ENCODE results near the gene REG3A. TPM values are rescaled to one million over a fixed set of nuclear protein-coding genes. Genes with fewer than 3 reads are reported as not detected.

The REG3A gene
- total RNA-seq, 1 experiment from 2014 or later: not detected

GRCh38 chr2:79120194-79120713, 39.3 kb downstream of the REG3A start, which contains the start of gene REG1A:
REG1A (plus strand) TSS chr2:79120488; CDS start chr2:79120862, 374 bp downstream.
- DNase-seq (ENCODE audit: low spot score): no peak

DNA sequence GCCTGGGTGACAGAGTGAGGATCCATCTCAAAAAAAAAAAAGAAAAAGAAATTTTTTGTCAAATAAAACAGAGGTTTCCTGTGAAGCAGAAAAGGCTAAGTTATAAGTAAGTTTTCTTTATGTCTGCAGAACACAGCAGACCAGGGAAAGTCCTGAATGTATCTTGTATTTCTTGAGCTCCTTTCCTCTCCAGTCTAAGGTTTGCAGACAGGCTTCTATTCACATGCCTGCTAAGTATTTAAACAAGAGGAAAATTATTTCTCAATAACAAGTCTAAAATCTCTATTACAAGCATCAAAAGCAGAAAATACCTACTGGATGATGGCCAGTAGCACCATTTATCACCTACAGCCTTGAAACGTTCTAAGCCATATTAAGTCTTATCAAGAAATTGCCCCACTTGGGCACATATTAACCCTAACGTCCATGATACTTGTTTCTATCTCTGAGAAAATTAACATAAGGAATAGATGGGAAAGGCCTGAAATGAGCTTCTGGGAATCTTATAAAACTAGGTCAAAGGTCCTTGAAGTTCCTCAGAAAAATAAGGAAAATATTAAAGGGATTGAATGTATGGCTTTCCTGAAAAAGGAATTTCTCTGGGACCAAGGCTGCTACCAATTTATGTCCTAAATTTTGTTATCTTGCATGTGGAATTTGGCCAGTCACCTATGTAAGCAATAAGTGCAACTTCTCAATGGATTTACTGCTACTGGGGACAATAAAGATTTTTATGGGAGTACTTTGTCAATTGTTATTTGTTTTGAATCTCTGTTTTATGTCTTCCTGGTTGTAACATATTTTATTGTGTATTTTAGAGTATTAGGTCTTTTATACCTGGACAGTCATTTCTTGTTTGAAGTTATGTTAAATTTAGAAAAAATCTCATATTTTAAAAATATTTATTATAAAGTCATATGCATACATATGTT, 42.3 kb downstream of the REG3A start:
- DNase-seq (ENCODE audit: low spot score): no peak

GRCh38 chr2:79114797-79115494, 44.6 kb downstream of the REG3A start:
- DNase-seq (ENCODE audit: low spot score): no peak

GRCh38 chr2:79112269-79112668, 47.3 kb downstream of the REG3A start:
- DNase-seq (ENCODE audit: low spot score): no peak

Other genes with a start within 250 kb of the REG3A start
- gene REG3G, start 134.1 kb downstream of the REG3A start, total RNA-seq (2014; rRNA removed; shearing (Covaris generic)): not detected in 2 replicates
- gene REG1B, start 71.8 kb downstream of the REG3A start, total RNA-seq (2014; rRNA removed; shearing (Covaris generic)): not detected in 2 replicates
- 0.49 and 0.95 TPM in 2 replicates for gene REG1A, start 39.3 kb downstream of the REG3A start, total RNA-seq (2014; rRNA removed; shearing (Covaris generic))